HEK293T (cell line): Measurements from ENCODE around the gene TMEM256.

Experiments used
- FOXA1 ChIP-seq: fragments of 450-650 bp; IDR thresholded peaks from 2 replicates; pipeline ENCODE4 v1.6.1; 2016; ENCODE audit warnings: mild to moderate bottlenecking
- HDGF ChIP-seq: fragments of 450-650 bp; IDR thresholded peaks from 2 replicates; pipeline ENCODE4 v1.6.1; 2017; ENCODE audit warnings: antibody characterized with exemption, borderline replicate concordance
- L3MBTL2 ChIP-seq: fragments of 450-650 bp; conservative IDR thresholded peaks from 2 replicates; pipeline ENCODE4 v1.6.1; 2016; ENCODE audit warnings: mild to moderate bottlenecking
- SP1 ChIP-seq: fragments of 450-650 bp; IDR thresholded peaks from 2 replicates; pipeline ENCODE4 v1.6.1; 2017
- TARDBP ChIP-seq: fragments of 450-650 bp; IDR thresholded peaks from 2 replicates; pipeline ENCODE4 v1.6.1; 2016

GRCh38 chr17:7380855-7381683 lies 22.8 kb downstream of the TMEM256 start, which contains the start of gene TNK1:
- TF ChIP-seq SP1 (no peak), L3MBTL2 (no peak), FOXA1 (no peak), TARDBP (no peak), HDGF (no peak)
